Fibroblast of lung (primary cell): Measurements from ENCODE around the gene CFAP299. TPM values are rescaled to one million over a fixed set of nuclear protein-coding genes. Genes with fewer than 3 reads are reported as not detected.

Source experiments
- DNase-seq, 2 donors: peaks; one replicate each; pipeline versions ENCODE4 v3.0.0 to v3.0.0-alpha.2; 2010; ENCODE audit warnings: low read depth in 2 of 2
- H2AFZ ChIP-seq: 2 replicates; pipeline ENCODE4 v1.5.1; 2012; ENCODE audit warnings: low read length, control low read depth, inconsistent platforms
- H3K27ac ChIP-seq: 2 replicates; pipeline ENCODE4 v1.5.1; 2011; ENCODE audit warnings: low read length, control low read depth; ENCODE audit not compliant: insufficient read depth
- H3K27me3 ChIP-seq: 2 replicates; pipeline ENCODE4 v1.5.1; 2011; ENCODE audit warnings: mild to moderate bottlenecking, low read length; ENCODE audit not compliant: control insufficient read depth, insufficient read depth
- H3K36me3 ChIP-seq: 2 replicates; pipeline ENCODE4 v1.5.1; 2011; ENCODE audit warnings: low read length; ENCODE audit not compliant: control insufficient read depth, insufficient read depth
- H3K4me1 ChIP-seq: 2 replicates; pipeline ENCODE4 v1.5.1; 2011; ENCODE audit warnings: low read length; ENCODE audit not compliant: control insufficient read depth, insufficient read depth; ENCODE audit errors: extremely low read depth
- H3K4me2 ChIP-seq: 2 replicates; pipeline ENCODE4 v1.5.1; 2011; ENCODE audit warnings: low read length, control low read depth; ENCODE audit not compliant: insufficient read depth; ENCODE audit errors: extremely low read depth
- H3K4me3 ChIP-seq, 4 experiments: fragments of 200-600 bp in 1 of 4; sonication (generic) in 1 of 4; replicated peaks in 1 of 4; 2 replicates each; pipeline ENCODE4 v1.5.1; 2011 to 2016; ENCODE audit warnings: low read length in 4 of 4, low read depth in 3 of 4, mild to moderate bottlenecking in 3 of 4, control low read depth in 2 of 4, inconsistent platforms in 1 of 4, mixed read lengths in 1 of 4; ENCODE audit not compliant: insufficient read depth in 1 of 4; ENCODE audit errors: control extremely low read depth in 1 of 4
- H3K79me2 ChIP-seq: 2 replicates; pipeline ENCODE4 v1.5.1; 2012; ENCODE audit warnings: mild to moderate bottlenecking, low read length, inconsistent platforms; ENCODE audit not compliant: control insufficient read depth, insufficient read depth
- H3K9ac ChIP-seq: 2 replicates; pipeline ENCODE4 v1.5.1; 2011; ENCODE audit warnings: mild to moderate bottlenecking, low read length, control low read depth; ENCODE audit not compliant: insufficient read depth
- H3K9me3 ChIP-seq: 2 replicates; pipeline ENCODE4 v1.5.1; 2012; ENCODE audit warnings: low read depth, low read length; ENCODE audit not compliant: control insufficient read depth, insufficient read depth
- H4K20me1 ChIP-seq: 2 replicates; pipeline ENCODE4 v1.5.1; 2011; ENCODE audit warnings: low read length; ENCODE audit not compliant: control insufficient read depth, insufficient read depth; ENCODE audit errors: extremely low read depth
- EZH2 ChIP-seq: IDR thresholded peaks from 2 replicates; pipeline ENCODE4 v1.5.1; 2012; ENCODE audit warnings: low read length, control low read depth, mild to moderate bottlenecking; ENCODE audit errors: missing control alignments
- polyA plus RNA-seq, 2 donors: library from polyadenylated mRNA; depleted of rRNA in 1 of 2; stranded (reverse) in 1 of 2; unstranded in 1 of 2; fragments of >200 nt; gene quantifications; 2 replicates each; pipeline ENCODE4 v1.2.1, GENCODE V29; 2011 to 2012; ENCODE audit warnings: missing spikeins in 1 of 2
- total RNA-seq: library from RNA; depleted of rRNA; stranded (reverse); fragments of >200 nt; gene quantifications from 2 replicates; pipeline ENCODE4 v1.2.1, GENCODE V29; 2014
- TF ChIP-seq, protein P1 (sequence below), 2 donors: IDR thresholded peaks in 1 of 2; conservative IDR thresholded peaks in 1 of 2; 1 replicate in 1 of 2; 2 replicates in 1 of 2; pipeline ENCODE4 v1.5.1; 2011 to 2012; ENCODE audit warnings: low read length in 2 of 2, control low read depth in 1 of 2, inconsistent platforms in 1 of 2, low read depth in 1 of 2, mild to moderate bottlenecking in 1 of 2

Gene CFAP299
- total and polyA plus RNA-seq, 2 donors (not counting 1 experiment from before 2014, with no cell fraction given) = 0.79 to 16.2 TPM

DNA sequence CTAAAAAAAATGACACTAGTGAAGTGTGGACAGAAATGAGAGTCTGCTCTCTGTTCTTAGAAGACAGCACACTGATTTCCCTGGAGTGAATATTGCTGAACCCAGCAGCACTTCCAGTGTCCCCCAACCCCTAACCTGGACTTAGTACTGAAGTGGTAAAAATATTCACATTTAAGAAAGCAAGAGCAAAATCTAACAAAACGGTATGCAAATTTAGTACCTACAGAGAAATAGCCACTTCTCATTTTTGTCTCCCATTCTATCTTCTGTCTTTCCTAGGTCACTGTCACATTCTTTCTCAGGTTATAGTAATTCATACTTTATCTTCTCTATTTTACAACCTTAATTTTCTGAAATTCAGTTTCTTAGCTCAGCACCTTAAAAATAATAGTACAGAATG lies 274.7 kb downstream of the CFAP299 start:
- Histone ChIP-seq H3K4me1 (no peaks in the 10 kb centered on the region), H3K36me3 (no peaks in the 10 kb centered on the region), H3K4me3 (no peak overlapping the region), H4K20me1 (no peaks in the 10 kb centered on the region), H2AFZ (no peak overlapping the region), H3K4me2 (no peak overlapping the region), H3K79me2 (no peaks in the 10 kb centered on the region), H3K9ac (no peak overlapping the region), H3K9me3 (no peaks in the 10 kb centered on the region), H3K27ac (no peak overlapping the region), H3K27me3 (no peaks in the 10 kb centered on the region)
- TF ChIP-seq EZH2 = no peak
- TF ChIP-seq, protein P1, sequence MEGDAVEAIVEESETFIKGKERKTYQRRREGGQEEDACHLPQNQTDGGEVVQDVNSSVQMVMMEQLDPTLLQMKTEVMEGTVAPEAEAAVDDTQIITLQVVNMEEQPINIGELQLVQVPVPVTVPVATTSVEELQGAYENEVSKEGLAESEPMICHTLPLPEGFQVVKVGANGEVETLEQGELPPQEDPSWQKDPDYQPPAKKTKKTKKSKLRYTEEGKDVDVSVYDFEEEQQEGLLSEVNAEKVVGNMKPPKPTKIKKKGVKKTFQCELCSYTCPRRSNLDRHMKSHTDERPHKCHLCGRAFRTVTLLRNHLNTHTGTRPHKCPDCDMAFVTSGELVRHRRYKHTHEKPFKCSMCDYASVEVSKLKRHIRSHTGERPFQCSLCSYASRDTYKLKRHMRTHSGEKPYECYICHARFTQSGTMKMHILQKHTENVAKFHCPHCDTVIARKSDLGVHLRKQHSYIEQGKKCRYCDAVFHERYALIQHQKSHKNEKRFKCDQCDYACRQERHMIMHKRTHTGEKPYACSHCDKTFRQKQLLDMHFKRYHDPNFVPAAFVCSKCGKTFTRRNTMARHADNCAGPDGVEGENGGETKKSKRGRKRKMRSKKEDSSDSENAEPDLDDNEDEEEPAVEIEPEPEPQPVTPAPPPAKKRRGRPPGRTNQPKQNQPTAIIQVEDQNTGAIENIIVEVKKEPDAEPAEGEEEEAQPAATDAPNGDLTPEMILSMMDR (conservative IDR thresholded peaks at IDR 0.05 in 1 of 2, IDR thresholded peaks at IDR 0.05 in 1 of 2; ENCODE audit: low read depth in 1 of 2, low read length in 2 of 2) = no peak
- DNase-seq = no peak

GRCh38 chr4:80610845-80611677 lies 275.5 kb downstream of the CFAP299 start:
- H3K36me3 ChIP-seq = no peaks in the 10 kb centered on the region
- H3K4me1 ChIP-seq = no peaks in the 10 kb centered on the region
- H3K4me3 ChIP-seq = no peak overlapping the region
- no peaks in the 10 kb centered on the region for H3K9me3 ChIP-seq
- no peaks in the 10 kb centered on the region for H4K20me1 ChIP-seq
- H3K27me3 ChIP-seq = no peaks in the 10 kb centered on the region
- DNase-seq = peak; percentile 50 to 73
- H3K79me2 ChIP-seq = no peaks in the 10 kb centered on the region
- no peak overlapping the region for H3K9ac ChIP-seq
- H3K4me2 ChIP-seq = no peak overlapping the region
- no peak overlapping the region for H2AFZ ChIP-seq
- no peak overlapping the region for H3K27ac ChIP-seq
- TF ChIP-seq, protein P1 (conservative IDR thresholded peaks at IDR 0.05 in 1 of 2, IDR thresholded peaks at IDR 0.05 in 1 of 2; ENCODE audit: low read depth in 1 of 2, low read length in 2 of 2) = no peak
- no peak for TF ChIP-seq EZH2

GRCh38 chr4:80611678-80611979 lies 276.1 kb downstream of the CFAP299 start:
- TF ChIP-seq EZH2 = no peak
- TF ChIP-seq, protein P1 (conservative IDR thresholded peaks at IDR 0.05 in 1 of 2, IDR thresholded peaks at IDR 0.05 in 1 of 2; ENCODE audit: low read depth in 1 of 2, low read length in 2 of 2) = no peak
- Histone ChIP-seq H3K4me3 (no peak overlapping the region), H4K20me1 (no peaks in the 10 kb centered on the region), H3K9me3 (no peaks in the 10 kb centered on the region), H3K27ac (no peak overlapping the region), H2AFZ (no peak overlapping the region), H3K36me3 (no peaks in the 10 kb centered on the region), H3K9ac (no peak overlapping the region), H3K4me2 (no peak overlapping the region), H3K27me3 (no peaks in the 10 kb centered on the region), H3K79me2 (no peaks in the 10 kb centered on the region), H3K4me1 (no peaks in the 10 kb centered on the region)
- no peak for DNase-seq
